ENCODE measurements around the gene KCNH1. TPM values are rescaled to one million over a fixed set of nuclear protein-coding genes. Genes with fewer than 3 reads are reported as not detected.

KCNH1 gene
- total RNA-seq, 1 experiment from 2014 or later = not detected

DNA sequence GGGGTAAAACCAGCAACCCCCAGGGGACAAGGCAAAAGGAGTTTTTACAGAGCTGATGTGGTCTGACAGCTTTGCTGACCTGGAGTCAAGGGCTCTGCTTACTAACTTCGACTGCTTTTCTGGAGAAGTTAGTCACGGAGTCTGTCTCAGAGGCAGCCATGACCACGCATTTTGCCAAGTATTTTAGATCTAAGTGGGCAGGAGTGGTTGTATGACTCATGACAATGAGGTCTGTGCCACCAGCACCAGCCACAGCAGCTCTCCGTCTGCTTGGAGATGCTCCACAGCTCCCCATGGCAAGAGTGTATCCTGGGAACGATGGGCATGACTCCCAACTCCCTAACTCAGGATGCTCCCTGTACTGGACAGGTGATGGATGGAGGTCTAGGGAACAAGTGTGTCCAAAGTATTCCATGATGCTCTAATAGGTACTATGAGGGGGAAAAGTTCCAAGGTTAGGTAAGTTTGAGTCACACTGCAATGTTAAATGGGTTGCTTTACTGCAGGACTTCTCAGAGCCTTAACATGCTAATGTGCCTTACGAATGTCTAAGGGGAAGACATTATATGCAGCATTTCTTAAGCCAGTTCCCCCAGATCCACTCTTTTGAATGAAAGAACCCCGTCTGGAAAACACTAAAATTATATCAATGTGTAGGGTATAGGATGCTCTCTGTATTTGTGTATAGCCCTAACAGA lies 446.2 kb downstream of the KCNH1 start:
- ChIA-PET CTCF (interaction anchor here (0.9 kb wide), 1 partner anchor 9 kb away, joined by 3 read pairs; no protein-coding TSS in a partner anchor), POLR2A (no interaction called here)
- no peaks in the 10 kb centered on the region for H3K4me1 ChIP-seq
- H3K36me3 Mint-ChIP-seq (ENCODE audit: insufficient read depth, unreplicated experiment) = no peaks in the 10 kb centered on the region
- H3K27me3 ChIP-seq (replicated peaks; ENCODE audit: control insufficient read depth, insufficient read depth, low read length) = no peaks in the 10 kb centered on the region
- H3K9me3 Mint-ChIP-seq (ENCODE audit: unreplicated experiment) = no peaks in the 10 kb centered on the region
- H3K4me3 ChIP-seq (ENCODE audit: low read depth, low read length) = no peak overlapping the region
- no peak for DNase-seq
- peaks cover 5% of the 10 kb centered on the region for H3K27me3 Mint-ChIP-seq (ENCODE audit: insufficient read depth, unreplicated experiment)
- no TSS peak for BruUV-seq (replicated peaks)
- TF ChIP-seq, protein P1, sequence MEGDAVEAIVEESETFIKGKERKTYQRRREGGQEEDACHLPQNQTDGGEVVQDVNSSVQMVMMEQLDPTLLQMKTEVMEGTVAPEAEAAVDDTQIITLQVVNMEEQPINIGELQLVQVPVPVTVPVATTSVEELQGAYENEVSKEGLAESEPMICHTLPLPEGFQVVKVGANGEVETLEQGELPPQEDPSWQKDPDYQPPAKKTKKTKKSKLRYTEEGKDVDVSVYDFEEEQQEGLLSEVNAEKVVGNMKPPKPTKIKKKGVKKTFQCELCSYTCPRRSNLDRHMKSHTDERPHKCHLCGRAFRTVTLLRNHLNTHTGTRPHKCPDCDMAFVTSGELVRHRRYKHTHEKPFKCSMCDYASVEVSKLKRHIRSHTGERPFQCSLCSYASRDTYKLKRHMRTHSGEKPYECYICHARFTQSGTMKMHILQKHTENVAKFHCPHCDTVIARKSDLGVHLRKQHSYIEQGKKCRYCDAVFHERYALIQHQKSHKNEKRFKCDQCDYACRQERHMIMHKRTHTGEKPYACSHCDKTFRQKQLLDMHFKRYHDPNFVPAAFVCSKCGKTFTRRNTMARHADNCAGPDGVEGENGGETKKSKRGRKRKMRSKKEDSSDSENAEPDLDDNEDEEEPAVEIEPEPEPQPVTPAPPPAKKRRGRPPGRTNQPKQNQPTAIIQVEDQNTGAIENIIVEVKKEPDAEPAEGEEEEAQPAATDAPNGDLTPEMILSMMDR (IDR thresholded peaks at IDR 0.05; ENCODE audit: insufficient read depth in 1 of 2, low read depth in 1 of 2, low read length in 1 of 2, severe bottlenecking in 1 of 2, unreplicated experiment in 1 of 2) = no peak
- H3K9me3 ChIP-seq = no peaks in the 10 kb centered on the region
- no peak overlapping the region for H3K4me3 Mint-ChIP-seq (ENCODE audit: unreplicated experiment)
- H3K27ac Mint-ChIP-seq (ENCODE audit: unreplicated experiment) = no peak overlapping the region
- intact Hi-C loops (cut with micrococcal nuclease; ENCODE audit: unreplicated experiment) = no loop called here
- H3K4me1 Mint-ChIP-seq (ENCODE audit: low read depth, unreplicated experiment) = no peaks in the 10 kb centered on the region
- H3K36me3 ChIP-seq (ENCODE audit: control insufficient read depth, insufficient read depth, low read length) = no peaks in the 10 kb centered on the region

- ChIA-PET CTCF (interaction anchor here (0.9 kb wide), 1 partner anchor 10 kb away, joined by 3 read pairs; no protein-coding TSS in a partner anchor), POLR2A (no interaction called here)
- no TSS peak for BruUV-seq (replicated peaks)
- Mint-ChIP-seq H3K27me3 (ENCODE audit: insufficient read depth, unreplicated experiment) (no peaks in the 10 kb centered on the region), H3K36me3 (ENCODE audit: insufficient read depth, unreplicated experiment) (no peaks in the 10 kb centered on the region), H3K9me3 (ENCODE audit: unreplicated experiment) (no peaks in the 10 kb centered on the region), H3K4me3 (ENCODE audit: unreplicated experiment) (no peak overlapping the region), H3K27ac (ENCODE audit: unreplicated experiment) (no peak overlapping the region), H3K4me1 (ENCODE audit: low read depth, unreplicated experiment) (no peaks in the 10 kb centered on the region)
- no peak overlapping the region for H3K4me3 ChIP-seq (ENCODE audit: low read depth, low read length)
- TF ChIP-seq, protein P1 (IDR thresholded peaks at IDR 0.05; ENCODE audit: insufficient read depth in 1 of 2, low read depth in 1 of 2, low read length in 1 of 2, severe bottlenecking in 1 of 2, unreplicated experiment in 1 of 2) = no peak
- no peaks in the 10 kb centered on the region for H3K36me3 ChIP-seq (ENCODE audit: control insufficient read depth, insufficient read depth, low read length)
- DNase-seq = no peak
- no peaks in the 10 kb centered on the region for H3K4me1 ChIP-seq
- intact Hi-C loops (cut with micrococcal nuclease; ENCODE audit: unreplicated experiment) = no loop called here
- H3K27me3 ChIP-seq (replicated peaks; ENCODE audit: control insufficient read depth, insufficient read depth, low read length) = no peaks in the 10 kb centered on the region
- H3K9me3 ChIP-seq = no peaks in the 10 kb centered on the region
Observed at GRCh38 chr1:210686841-210687240, 447.1 kb downstream of the KCNH1 start.

GRCh38 chr1:210685295-210685650 lies 448.7 kb downstream of the KCNH1 start:
- no peak for DNase-seq
- Histone ChIP-seq H3K27me3 (replicated peaks; ENCODE audit: control insufficient read depth, insufficient read depth, low read length) (no peaks in the 10 kb centered on the region), H3K9me3 (no peaks in the 10 kb centered on the region), H3K36me3 (ENCODE audit: control insufficient read depth, insufficient read depth, low read length) (no peaks in the 10 kb centered on the region), H3K4me1 (no peaks in the 10 kb centered on the region), H3K4me3 (ENCODE audit: low read depth, low read length) (no peak overlapping the region)
- ChIA-PET POLR2A (no interaction called here), CTCF (no interaction called here)
- no peaks in the 10 kb centered on the region for H3K4me1 Mint-ChIP-seq (ENCODE audit: low read depth, unreplicated experiment)
- no TSS peak for BruUV-seq (replicated peaks)
- H3K4me3 Mint-ChIP-seq (ENCODE audit: unreplicated experiment) = no peak overlapping the region
- H3K9me3 Mint-ChIP-seq (ENCODE audit: unreplicated experiment) = no peaks in the 10 kb centered on the region
- TF ChIP-seq, protein P1 (IDR thresholded peaks at IDR 0.05; ENCODE audit: insufficient read depth in 1 of 2, low read depth in 1 of 2, low read length in 1 of 2, severe bottlenecking in 1 of 2, unreplicated experiment in 1 of 2) = no peak
- H3K27me3 Mint-ChIP-seq (ENCODE audit: insufficient read depth, unreplicated experiment) = no peaks in the 10 kb centered on the region
- H3K36me3 Mint-ChIP-seq (ENCODE audit: insufficient read depth, unreplicated experiment) = no peaks in the 10 kb centered on the region
- intact Hi-C loops (cut with micrococcal nuclease; ENCODE audit: unreplicated experiment) = no loop called here
- H3K27ac Mint-ChIP-seq (ENCODE audit: unreplicated experiment) = no peak overlapping the region
